ENCODE results near the gene HDGFL2.

DNA sequence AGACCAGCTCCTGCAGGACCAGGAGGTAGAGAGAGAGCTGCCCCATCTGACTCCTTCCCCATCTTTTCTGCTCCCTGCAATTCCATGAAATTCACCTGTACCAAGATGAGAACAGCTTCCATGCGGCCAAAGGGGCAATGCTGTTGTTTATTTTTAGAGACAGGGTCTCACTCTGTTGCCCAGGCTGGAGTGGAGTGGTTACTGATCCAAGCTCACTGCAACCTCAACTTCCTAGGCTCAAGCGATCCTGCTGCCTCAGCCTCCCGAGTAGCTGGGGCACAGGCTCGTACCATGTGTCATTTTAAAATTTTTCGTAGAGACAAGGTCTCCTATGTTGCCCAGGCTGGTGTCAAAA, 49.8 kb downstream of the HDGFL2 start:
- TF ChIP-seq POLR2A (IDR thresholded peaks at IDR 0.05) = no peak
- TF ChIP-seq, protein P1, sequence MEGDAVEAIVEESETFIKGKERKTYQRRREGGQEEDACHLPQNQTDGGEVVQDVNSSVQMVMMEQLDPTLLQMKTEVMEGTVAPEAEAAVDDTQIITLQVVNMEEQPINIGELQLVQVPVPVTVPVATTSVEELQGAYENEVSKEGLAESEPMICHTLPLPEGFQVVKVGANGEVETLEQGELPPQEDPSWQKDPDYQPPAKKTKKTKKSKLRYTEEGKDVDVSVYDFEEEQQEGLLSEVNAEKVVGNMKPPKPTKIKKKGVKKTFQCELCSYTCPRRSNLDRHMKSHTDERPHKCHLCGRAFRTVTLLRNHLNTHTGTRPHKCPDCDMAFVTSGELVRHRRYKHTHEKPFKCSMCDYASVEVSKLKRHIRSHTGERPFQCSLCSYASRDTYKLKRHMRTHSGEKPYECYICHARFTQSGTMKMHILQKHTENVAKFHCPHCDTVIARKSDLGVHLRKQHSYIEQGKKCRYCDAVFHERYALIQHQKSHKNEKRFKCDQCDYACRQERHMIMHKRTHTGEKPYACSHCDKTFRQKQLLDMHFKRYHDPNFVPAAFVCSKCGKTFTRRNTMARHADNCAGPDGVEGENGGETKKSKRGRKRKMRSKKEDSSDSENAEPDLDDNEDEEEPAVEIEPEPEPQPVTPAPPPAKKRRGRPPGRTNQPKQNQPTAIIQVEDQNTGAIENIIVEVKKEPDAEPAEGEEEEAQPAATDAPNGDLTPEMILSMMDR (IDR thresholded peaks at IDR 0.05) = no peak
